GM21528 (cell line): ENCODE results near the gene KRT16.
"Not testable (repeated sequence)": the region's sequence is repeated elsewhere in the genome, so short reads cannot be mapped to it uniquely, and the experiment has no call there.

Source experiments
- ATAC-seq: cut with Tn5 transposase; IDR thresholded peaks from one replicate; pipeline ENCODE4 v1.9.1; 2021; ENCODE audit warnings: mild to moderate bottlenecking, moderate library complexity; ENCODE audit not compliant: unreplicated experiment, low FRiP score

KRT16 gene

DNA sequence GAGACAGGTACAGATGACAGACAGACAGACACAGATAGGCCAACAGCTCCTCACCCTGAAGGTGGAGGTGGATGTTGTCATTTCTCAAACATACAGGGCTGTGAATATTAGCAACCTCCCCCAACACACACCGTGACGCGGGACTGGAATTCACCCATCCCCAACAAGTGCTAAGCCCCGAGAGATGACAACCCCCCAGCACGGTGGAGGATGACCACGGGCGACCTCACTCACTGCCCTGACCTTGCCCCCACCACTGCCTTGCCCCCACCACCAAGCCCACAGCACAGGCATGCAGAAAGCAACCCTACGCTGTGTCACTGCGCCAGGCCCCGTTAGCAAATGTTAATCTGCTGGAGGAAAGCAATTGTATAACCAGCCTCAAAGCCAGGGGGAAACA lies 16.7 kb upstream of the KRT16 start:
- no peak for ATAC-seq

- not testable (repeated sequence) for ATAC-seq
These were observed 16.2 kb upstream of the KRT16 start for GRCh38 chr17:41628621-41629255.

- ATAC-seq: not testable (repeated sequence)
These were observed 15.5 kb upstream of the KRT16 start for GRCh38 chr17:41628073-41628370.

DNA sequence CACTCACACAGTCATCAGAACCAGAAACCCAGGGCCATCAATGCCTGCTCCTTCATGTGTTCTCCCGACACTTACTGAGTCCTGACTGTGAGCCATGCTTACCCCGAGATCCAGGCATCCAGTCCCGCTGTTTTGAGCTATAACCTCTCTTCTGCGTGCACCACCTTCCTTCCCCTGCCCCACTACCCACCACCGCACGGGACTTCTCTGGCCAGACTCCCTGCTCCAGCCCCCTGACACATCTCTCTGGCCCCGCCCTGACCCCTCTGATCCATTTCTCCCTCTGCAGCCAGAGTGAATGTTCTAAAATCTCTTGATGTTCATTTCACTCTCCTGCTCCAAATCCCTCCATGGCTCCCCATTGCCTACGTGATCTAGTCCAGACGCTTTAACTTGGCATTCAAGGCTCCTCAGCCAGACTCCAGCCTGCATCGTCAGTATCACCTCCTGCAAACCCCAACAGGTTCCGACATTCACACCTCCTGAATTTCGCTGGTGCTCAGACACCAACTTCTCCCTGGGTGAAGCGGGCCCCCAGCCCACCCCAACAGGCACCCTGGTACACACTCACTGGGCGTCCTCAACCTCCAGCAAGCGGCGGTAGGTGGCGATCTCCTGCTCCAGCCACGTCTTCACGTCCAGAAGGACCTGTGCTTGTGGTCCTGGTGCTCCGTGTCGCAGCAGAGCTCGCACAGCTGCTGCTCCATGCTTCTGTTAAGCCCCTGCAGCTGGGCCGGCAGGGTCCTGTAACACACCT lies 14.9 kb upstream of the KRT16 start:
- no peak for ATAC-seq

DNA sequence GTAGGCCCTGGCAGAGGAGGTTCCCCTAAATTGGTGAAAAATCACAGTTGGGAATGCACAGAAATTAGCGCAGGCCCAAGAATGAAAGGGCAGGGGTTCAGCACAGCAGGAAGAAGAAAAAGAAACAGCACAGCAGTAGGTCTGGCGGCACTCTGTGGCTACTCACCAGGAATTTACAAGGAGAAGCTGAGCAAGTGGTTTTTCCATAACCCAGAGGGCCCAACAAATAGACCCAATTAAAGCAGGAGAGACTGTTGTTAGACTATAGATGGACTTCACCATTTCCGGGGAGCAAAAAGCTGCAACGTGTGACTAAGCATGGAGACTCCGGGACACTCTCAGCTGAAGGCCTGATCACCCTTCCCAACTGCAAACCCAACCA lies 14.3 kb upstream of the KRT16 start:
- not testable (repeated sequence) for ATAC-seq

GRCh38 chr17:41626028-41626913 lies 13.7 kb upstream of the KRT16 start:
- ATAC-seq: not testable (repeated sequence)

DNA sequence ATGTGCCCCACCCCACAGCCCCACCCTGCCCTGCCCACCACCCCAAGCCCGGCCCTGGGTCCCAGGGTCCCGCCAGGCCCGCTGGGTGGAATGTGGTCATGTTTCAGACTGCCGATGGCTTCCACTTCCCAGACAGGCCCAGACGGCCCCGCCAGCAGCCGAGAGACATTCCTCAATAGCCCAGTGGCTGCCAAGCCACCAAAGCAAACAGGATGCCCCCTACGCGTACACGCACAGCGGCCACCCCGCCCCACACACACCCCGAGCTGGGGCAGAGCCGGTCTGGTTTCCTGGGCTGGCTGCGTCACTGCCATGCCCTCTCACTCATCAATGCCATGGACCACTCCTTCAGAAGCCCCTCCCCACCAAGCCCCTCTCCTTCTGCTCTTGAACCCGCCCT lies 13.0 kb upstream of the KRT16 start:
- no peak for ATAC-seq

DNA sequence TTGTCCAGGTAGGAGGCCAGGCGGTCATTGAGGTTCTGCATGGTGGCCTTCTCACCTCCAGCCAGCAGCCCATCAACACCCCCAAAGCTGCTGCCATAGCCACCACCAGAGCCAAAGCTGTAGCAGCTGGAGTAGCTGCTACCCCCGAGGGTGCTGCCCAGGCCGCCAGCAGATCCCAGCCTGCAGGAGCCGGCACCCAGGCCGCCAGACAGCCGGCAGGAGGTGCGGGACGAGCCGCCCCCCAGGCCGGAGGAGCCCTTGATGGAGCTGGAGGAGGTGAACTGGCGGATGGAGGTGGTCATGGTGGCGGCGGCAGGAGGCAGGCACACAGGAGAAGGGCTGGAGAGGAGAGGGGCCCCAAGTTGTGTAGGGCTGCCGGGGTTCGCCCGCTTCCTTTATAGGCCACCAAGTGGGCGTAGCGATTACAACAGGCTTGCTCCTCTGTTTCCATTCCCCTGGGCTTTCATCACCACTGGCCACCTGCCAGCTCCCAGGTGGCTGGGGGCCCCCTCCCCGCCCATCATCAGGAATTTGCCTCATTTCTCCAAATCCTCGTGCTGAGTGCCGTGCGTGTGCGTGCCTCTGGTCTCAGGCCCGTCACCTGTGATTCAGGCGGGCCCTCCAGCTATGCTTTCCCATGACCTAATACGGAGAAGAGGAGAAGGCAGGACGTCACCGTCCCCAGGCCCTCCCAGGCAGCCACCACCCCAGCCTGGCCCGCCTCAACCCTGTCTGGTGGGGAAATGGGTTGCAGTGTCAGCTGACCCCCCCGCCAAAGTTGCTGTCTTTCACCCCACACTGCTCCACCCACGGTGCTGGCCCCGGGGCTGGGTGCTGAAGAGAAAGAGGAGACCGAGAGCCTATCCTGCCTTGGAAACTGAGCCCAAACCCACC lies 11.9 kb upstream of the KRT16 start, which contains the start of gene KRT17:
Gene KRT17, minus strand, starts transcription at position 368 of the 894 bp plus-strand sequence. Its CDS starts 66 bp downstream, at position 302.
- no peak for ATAC-seq

DNA sequence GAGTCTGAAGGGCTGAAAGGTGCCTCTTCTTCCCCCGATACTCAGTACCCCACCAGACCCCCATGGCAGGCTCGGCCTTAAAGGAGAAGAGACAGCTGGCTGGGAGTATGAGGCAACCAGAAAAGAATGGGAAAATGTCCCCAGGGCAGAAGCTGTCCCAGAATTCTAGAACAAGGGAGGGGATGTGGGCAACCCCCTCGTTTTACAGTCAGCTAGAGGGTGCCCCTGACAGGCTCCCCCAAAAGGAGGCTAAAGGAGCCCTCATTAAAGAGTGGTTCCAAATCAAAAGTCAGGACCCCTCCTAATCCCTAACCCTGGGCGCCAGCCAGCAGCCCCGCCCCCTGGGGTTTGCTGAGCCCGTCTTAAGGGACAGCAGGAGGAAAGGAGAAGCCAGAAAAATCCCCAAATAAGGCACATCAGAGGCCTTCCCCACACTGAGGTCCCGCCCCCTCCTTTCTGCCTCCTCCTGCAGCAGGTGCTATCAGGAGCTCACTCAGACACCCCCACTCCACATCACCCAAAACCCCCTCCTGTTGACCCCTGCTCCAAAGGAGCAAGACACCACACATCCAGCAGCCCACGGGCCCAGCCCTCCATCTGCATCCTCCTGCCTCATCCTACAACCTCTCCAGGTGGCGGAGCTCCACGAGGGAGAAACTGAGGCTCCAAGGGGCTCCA lies 10.8 kb upstream of the KRT16 start:
- not testable (repeated sequence) for ATAC-seq

DNA sequence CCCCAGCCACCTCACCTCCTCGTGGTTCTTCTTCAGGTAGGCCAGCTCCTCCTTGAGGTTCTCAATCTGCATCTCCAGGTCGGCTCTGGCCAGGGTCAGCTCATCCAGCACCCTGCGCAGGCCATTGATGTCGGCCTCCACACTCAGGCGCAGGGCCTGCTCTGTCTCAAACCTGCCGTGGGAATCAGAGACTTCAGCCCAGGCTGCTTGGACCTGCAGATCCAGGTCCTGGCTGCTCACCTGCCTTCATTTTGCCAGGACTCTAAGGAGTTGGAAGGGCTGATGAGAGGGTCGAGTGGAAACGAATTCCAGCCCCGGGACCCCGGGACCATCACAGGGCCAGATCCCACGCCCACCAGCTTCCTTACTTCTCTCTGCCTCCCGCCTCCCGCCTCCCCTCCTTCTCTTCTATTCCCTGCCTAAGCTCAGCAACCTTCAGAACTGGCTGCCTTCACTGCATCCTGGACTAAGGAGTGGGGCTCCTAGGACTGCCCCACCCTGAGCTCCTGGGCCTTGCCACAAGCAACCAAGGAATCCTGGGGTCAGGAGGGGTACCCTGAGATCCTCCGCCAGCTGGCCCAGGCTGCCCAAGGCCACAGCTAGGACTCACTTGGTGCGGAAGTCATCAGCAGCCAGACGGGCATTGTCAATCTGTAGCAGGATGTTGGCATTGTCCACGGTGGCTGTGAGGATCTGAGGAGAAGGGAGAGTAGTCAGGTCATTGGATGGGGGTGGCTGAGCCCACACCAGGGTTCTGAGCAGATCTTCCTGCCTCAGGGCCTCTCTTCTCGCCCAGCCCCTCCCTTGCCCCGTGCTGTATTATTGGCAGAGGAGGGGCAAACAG lies 10.0 kb upstream of the KRT16 start:
- not testable (repeated sequence) for ATAC-seq

DNA sequence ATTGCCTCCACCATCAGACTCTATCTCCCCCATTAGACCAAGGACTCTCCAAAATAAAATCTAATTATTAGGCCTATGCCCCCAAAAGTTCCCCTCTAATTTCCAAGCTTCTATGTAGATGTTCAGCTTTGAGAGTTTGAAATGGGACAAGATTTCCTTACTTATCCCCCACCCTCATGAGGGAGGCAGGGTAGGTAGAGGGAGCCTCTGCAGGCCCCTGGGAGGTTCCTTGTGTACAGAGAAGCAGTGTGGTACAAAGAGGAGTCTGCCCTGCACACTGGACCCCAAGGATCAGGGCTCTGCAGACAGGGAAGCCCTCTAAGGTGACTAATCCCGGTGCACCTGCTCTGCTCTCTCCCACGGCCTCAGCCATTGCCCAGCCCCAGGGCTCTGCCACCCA lies 9.3 kb upstream of the KRT16 start:
- ATAC-seq: no peak

DNA sequence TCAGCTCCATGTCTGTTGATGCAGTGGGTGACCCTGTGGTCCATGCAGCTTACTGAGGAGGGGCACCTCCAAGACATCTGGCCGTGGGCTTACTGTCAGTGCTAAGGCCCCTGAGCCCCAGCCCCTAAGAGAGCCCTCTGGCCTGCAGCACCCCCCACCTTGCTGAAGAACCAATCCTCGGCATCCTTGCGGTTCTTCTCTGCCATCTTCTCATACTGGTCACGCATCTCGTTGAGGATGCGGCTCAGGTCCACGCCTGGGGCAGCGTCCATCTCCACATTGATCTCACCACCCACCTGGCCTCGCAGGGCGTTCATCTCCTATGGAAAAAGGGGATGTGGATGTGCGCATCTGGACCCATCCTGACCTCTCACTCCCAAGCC lies 8.9 kb upstream of the KRT16 start:
- ATAC-seq: not testable (repeated sequence)

DNA sequence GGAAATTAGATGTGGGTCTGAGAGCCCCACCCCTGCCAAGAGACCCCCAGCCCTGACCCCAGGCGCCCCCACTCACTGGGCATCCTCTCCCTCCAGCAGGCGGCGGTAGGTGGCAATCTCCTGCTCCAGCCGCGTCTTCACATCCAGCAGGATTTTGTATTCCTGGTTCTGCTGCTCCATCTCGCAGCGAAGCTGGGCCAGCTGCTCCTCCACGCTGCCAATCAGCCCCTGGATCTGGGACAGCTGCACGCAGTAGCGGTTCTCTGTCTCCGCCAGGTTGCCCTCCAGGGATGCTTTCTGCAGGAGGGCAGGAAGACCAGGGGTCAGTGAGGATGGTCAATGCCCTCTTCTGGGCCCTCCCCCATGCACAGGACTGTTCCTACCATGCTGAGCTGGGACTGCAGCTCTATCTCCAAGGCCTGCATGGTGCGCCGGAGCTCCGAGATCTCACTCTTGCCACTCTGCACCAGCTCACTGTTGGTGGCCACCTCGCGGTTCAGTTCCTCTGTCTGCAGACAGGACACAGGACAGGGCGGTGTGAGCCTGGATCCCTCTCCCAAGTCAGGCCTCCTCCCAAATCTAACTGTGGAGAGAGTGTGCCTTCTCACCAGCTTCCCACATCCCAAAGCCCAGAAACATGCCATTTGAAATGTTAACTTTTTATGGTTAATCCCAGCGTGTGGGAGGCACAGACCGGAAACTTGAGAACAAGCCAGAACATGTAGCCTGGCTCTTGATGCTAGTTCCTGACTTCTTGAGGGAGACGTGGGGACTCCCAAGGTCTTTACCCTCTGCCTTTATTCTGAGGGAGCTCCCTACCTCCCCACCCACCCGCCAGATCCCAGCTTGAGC lies 8.2 kb upstream of the KRT16 start:
- ATAC-seq: no peak

DNA sequence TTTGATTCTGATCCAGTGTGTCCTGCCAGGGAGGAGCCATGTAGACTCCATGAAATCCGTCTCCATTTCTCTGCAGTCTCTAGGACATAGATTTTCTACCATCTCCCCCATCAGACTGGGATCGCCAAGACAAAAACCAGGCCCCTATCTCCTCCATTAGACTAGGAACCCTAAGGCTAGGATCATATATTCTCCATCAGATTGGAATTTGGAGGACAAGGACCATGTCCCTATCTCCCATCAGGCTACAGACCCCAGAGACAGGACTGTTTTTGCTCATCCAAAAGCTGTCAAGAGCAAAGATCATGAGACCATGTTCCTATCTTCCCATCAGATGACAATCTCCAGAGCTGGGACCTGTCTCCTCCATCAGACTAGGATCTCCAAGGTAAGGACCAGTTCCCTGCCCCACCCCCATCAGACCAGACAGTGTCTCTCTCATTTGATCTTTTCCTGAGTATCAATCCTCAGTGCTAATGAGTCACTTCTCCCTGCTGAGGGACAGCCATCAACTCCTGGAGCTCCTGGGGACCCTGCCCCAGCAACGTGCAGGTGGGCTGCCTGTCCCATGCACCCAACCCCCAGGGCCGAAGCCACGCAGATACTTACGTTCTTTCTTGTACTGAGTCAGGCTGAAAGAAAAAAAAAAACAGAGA lies 7.5 kb upstream of the KRT16 start:
- ATAC-seq: not testable (repeated sequence)

GRCh38 chr17:41619036-41619926 lies 6.7 kb upstream of the KRT16 start:
- ATAC-seq: no peak

- ATAC-seq: no peak
These were observed 5.9 kb upstream of the KRT16 start for GRCh38 chr17:41618341-41619035.
